Mammary epithelial cell (primary cell): ENCODE results near the gene CDADC1.

Experiments used
- CTCF ChIP-seq, 2 donors: IDR thresholded peaks in 1 of 2; conservative IDR thresholded peaks in 1 of 2; 2 replicates each; pipeline ENCODE4 v1.5.1; 2011 to 2012; ENCODE audit warnings: inconsistent platforms in 2 of 2, low read length in 2 of 2, mild to moderate bottlenecking in 2 of 2, control low read depth in 1 of 2, low read depth in 1 of 2; ENCODE audit not compliant: insufficient read depth in 1 of 2; ENCODE audit errors: extremely low read depth in 1 of 2
- EZH2 ChIP-seq: IDR thresholded peaks from 2 replicates; pipeline ENCODE4 v1.6.1; 2012; ENCODE audit warnings: low read length, inconsistent platforms, borderline replicate concordance

GRCh38 chr13:49341941-49342340 lies 94.2 kb downstream of the CDADC1 start:
- no peak for TF ChIP-seq CTCF (conservative IDR thresholded peaks at IDR 0.05 in 1 of 2, IDR thresholded peaks at IDR 0.05 in 1 of 2; ENCODE audit: extremely low read depth in 1 of 2, insufficient read depth in 1 of 2, low read depth in 1 of 2, low read length in 2 of 2)
- no peak for TF ChIP-seq EZH2
